ENCODE data around the gene LONRF2. TPM values are rescaled to one million over a fixed set of nuclear protein-coding genes. Genes with fewer than 3 reads are reported as not detected.
"Not testable (repeated sequence)": the region's sequence is repeated elsewhere in the genome, so short reads cannot be mapped to it uniquely, and the experiment has no call there.

The LONRF2 gene
- total RNA-seq = 7.6 TPM

- intact Hi-C loops (cut with DNase I) = no loop called here
- no peak for TF ChIP-seq CTCF (IDR thresholded peaks at IDR 0.05)
- Histone ChIP-seq H3K4me1 (peaks cover 4 to 5% of the 10 kb centered on the region in 2 donors), H3K27ac (peak within 1 kb of the TSS; percentile 59 to 89), H3K27me3 (no peaks in the 10 kb centered on the region), H3K4me3 (peak within 1 kb of the TSS; percentile 84 to 92), H3K36me3 (no peaks in the 10 kb centered on the region), H3K9me3 (no peaks in the 10 kb centered on the region)
- no peak for DNase-seq (ENCODE audit: low spot score in 2 of 2)
Observed at GRCh38 chr2:100321866-100322820, at the start of gene LONRF2. Gene LONRF2 (minus strand): TSS chr2:100322501. CDS start chr2:100322093, 408 bp downstream.

- TF ChIP-seq CTCF (IDR thresholded peaks at IDR 0.05) = no peak
- H3K4me3 ChIP-seq = no peak overlapping the region
- DNase-seq (ENCODE audit: low spot score in 2 of 2) = no peak
- H3K9me3 ChIP-seq = peaks cover 5 to 20% of the 10 kb centered on the region in 2 donors
- no peaks in the 10 kb centered on the region for H3K36me3 ChIP-seq
- intact Hi-C loops (cut with DNase I) = no loop called here
- H3K4me1 ChIP-seq = no peaks in the 10 kb centered on the region
- H3K27me3 ChIP-seq = no peaks in the 10 kb centered on the region
- no peak overlapping the region for H3K27ac ChIP-seq
Observed at GRCh38 chr2:100367163-100367562, 44.9 kb upstream of the LONRF2 start.

- Histone ChIP-seq H3K27me3 (no peaks in the 10 kb centered on the region), H3K9me3 (peaks cover 4 to 5% of the 10 kb centered on the region in 2 donors), H3K36me3 (no peaks in the 10 kb centered on the region), H3K4me1 (no peaks in the 10 kb centered on the region), H3K4me3 (no peak overlapping the region), H3K27ac (no peak overlapping the region)
- intact Hi-C loops (cut with DNase I) = no loop called here
- no peak for DNase-seq (ENCODE audit: low spot score in 2 of 2)
- TF ChIP-seq CTCF (IDR thresholded peaks at IDR 0.05) = no peak
Observed at GRCh38 chr2:100365434-100365833, 43.1 kb upstream of the LONRF2 start.

GRCh38 chr2:100362269-100362668 lies 40.0 kb upstream of the LONRF2 start:
- H3K9me3 ChIP-seq; H3K4me1 ChIP-seq; intact Hi-C loops (cut with DNase I); H3K27ac ChIP-seq; DNase-seq (ENCODE audit: low spot score in 2 of 2); H3K36me3 ChIP-seq; H3K27me3 ChIP-seq; H3K4me3 ChIP-seq: not testable (repeated sequence)

GRCh38 chr2:100359576-100359975 lies 37.3 kb upstream of the LONRF2 start:
- DNase-seq (ENCODE audit: low spot score in 2 of 2) = no peak
- Histone ChIP-seq H3K4me3 (no peak overlapping the region), H3K9me3 (no peaks in the 10 kb centered on the region), H3K36me3 (no peaks in the 10 kb centered on the region), H3K27ac (no peak overlapping the region), H3K4me1 (no peaks in the 10 kb centered on the region), H3K27me3 (no peaks in the 10 kb centered on the region)
- intact Hi-C loops (cut with DNase I) = no loop called here
- no peak for TF ChIP-seq CTCF (IDR thresholded peaks at IDR 0.05)

- Histone ChIP-seq H3K4me3 (no peak overlapping the region), H3K4me1 (no peaks in the 10 kb centered on the region), H3K27ac (no peak overlapping the region), H3K9me3 (no peaks in the 10 kb centered on the region), H3K27me3 (no peaks in the 10 kb centered on the region), H3K36me3 (no peaks in the 10 kb centered on the region)
- TF ChIP-seq CTCF (IDR thresholded peaks at IDR 0.05) = no peak
- no peak for DNase-seq (ENCODE audit: low spot score in 2 of 2)
- intact Hi-C loops (cut with DNase I) = no loop called here
Observed at GRCh38 chr2:100358554-100358953, 36.3 kb upstream of the LONRF2 start.
